ENCODE measurements around the gene MORN5.

MORN5 gene

GRCh38 chr9:122214507-122214906, 54.8 kb downstream of the MORN5 start:
- DNase-seq (ENCODE audit: low read depth in 2 of 2) = no peak

GRCh38 chr9:122215663-122216062, 56.0 kb downstream of the MORN5 start:
- no peak for DNase-seq (ENCODE audit: low read depth in 2 of 2)

GRCh38 chr9:122216138-122216797, 56.6 kb downstream of the MORN5 start:
- DNase-seq (ENCODE audit: low read depth in 2 of 2) = no peak

- no peak for DNase-seq (ENCODE audit: low read depth in 2 of 2)
Observed at GRCh38 chr9:122216798-122217418, 57.2 kb downstream of the MORN5 start.

GRCh38 chr9:122217640-122218039, 57.9 kb downstream of the MORN5 start:
- no peak for DNase-seq (ENCODE audit: low read depth in 2 of 2)

GRCh38 chr9:122218071-122218934, 58.6 kb downstream of the MORN5 start:
- no peak for DNase-seq (ENCODE audit: low read depth in 2 of 2)

GRCh38 chr9:122218935-122219855, 59.5 kb downstream of the MORN5 start:
- no peak for DNase-seq (ENCODE audit: low read depth in 2 of 2)

GRCh38 chr9:122219856-122220672, 60.4 kb downstream of the MORN5 start:
- DNase-seq (ENCODE audit: low read depth in 2 of 2) = no peak

GRCh38 chr9:122220673-122221182, 61.0 kb downstream of the MORN5 start:
- no peak for DNase-seq (ENCODE audit: low read depth in 2 of 2)

- DNase-seq (ENCODE audit: low read depth in 2 of 2) = no peak
Observed at GRCh38 chr9:122221183-122221811, 61.6 kb downstream of the MORN5 start.

GRCh38 chr9:122222791-122223190, 63.1 kb downstream of the MORN5 start:
- no peak for DNase-seq (ENCODE audit: low read depth in 2 of 2)

GRCh38 chr9:122223435-122223834, 63.7 kb downstream of the MORN5 start:
- DNase-seq (ENCODE audit: low read depth in 2 of 2) = no peak

GRCh38 chr9:122225312-122226141, 65.8 kb downstream of the MORN5 start:
- DNase-seq (ENCODE audit: low read depth in 2 of 2) = no peak

- DNase-seq (ENCODE audit: low read depth in 2 of 2) = no peak
Observed at GRCh38 chr9:122226142-122226757, 66.5 kb downstream of the MORN5 start.

GRCh38 chr9:122226758-122227574, 67.3 kb downstream of the MORN5 start:
- no peak for DNase-seq (ENCODE audit: low read depth in 2 of 2)

- DNase-seq (ENCODE audit: low read depth in 2 of 2) = no peak
Observed at GRCh38 chr9:122227575-122227900, 67.8 kb downstream of the MORN5 start.

GRCh38 chr9:122228191-122228567, 68.5 kb downstream of the MORN5 start:
- no peak for DNase-seq (ENCODE audit: low read depth in 2 of 2)

Measured in stimulated activated CD4-positive, alpha-beta T cell treated with anti-CD3 and anti-CD28 coated beads, Interleukin-12 subunit alpha, Interleukin-12 subunit beta, amount 100 ng/mL, for 24 hours (primary cell).